HepG2 (cell line): ENCODE results near the gene CATSPERE. TPM values are rescaled to one million over a fixed set of nuclear protein-coding genes. Genes with fewer than 3 reads are reported as not detected.
A peak's percentile ranks its signal among the peaks of the same experiment; 100 is the strongest.

Experiments
- CENPX ChIP-seq: sonication (generic); formaldehyde crosslinking; IDR thresholded peaks from 2 replicates; pipeline ENCODE4 v1.9.0; 2021; ENCODE audit warnings: mild to moderate bottlenecking, missing genetic modification reagents, moderate library complexity
- EEA1 ChIP-seq: sonication (generic); formaldehyde crosslinking; IDR thresholded peaks from 2 replicates; pipeline ENCODE4 v1.5.1; 2020; ENCODE audit warnings: mild to moderate bottlenecking, missing genetic modification reagents, borderline replicate concordance
- EED ChIP-seq: sonication (generic); formaldehyde crosslinking; IDR thresholded peaks from 2 replicates; pipeline ENCODE4 v1.5.0; 2020; ENCODE audit warnings: mild to moderate bottlenecking, missing genetic modification reagents
- FLYWCH1 ChIP-seq: sonication (generic); formaldehyde crosslinking; IDR thresholded peaks from 2 replicates; pipeline ENCODE4 v1.8.1; 2023; ENCODE audit warnings: mild to moderate bottlenecking, missing genetic modification reagents
- GABPA ChIP-seq, 2 experiments: IDR thresholded peaks; 2 replicates each; pipeline ENCODE4 v1.6.1; 2011 to 2016; ENCODE audit warnings: low read depth in 2 of 2, low read length in 1 of 2, missing biosample characterization in 1 of 2, missing genetic modification characterization in 1 of 2
- HOXA7 ChIP-seq: sonication (generic); formaldehyde crosslinking; IDR thresholded peaks from 2 replicates; pipeline ENCODE4 v1.8.1; 2022; ENCODE audit warnings: mild to moderate bottlenecking, missing genetic modification reagents, moderate library complexity
- IRF2 ChIP-seq: IDR thresholded peaks from 2 replicates; pipeline ENCODE4 v1.6.1; 2018; ENCODE audit warnings: missing genetic modification reagents, missing compliant biosample characterization
- KDM3A ChIP-seq: IDR thresholded peaks from 2 replicates; pipeline ENCODE4 v1.6.1; 2018; ENCODE audit warnings: low read depth, missing compliant biosample characterization
- MLLT10 ChIP-seq: sonication (generic); formaldehyde crosslinking; IDR thresholded peaks from 2 replicates; pipeline ENCODE4 v1.4.0; 2020; ENCODE audit warnings: missing genetic modification reagents
- PAWR ChIP-seq: sonication (generic); formaldehyde crosslinking; IDR thresholded peaks from 2 replicates; pipeline ENCODE4 v1.4.0; 2020; ENCODE audit warnings: missing genetic modification reagents, mild to moderate bottlenecking, borderline replicate concordance
- POLR2A ChIP-seq, 2 experiments: IDR thresholded peaks; 2 replicates each; pipeline ENCODE4 v1.6.1; 2011; ENCODE audit warnings: low read depth in 2 of 2, low read length in 2 of 2, mild to moderate bottlenecking in 1 of 2, moderate library complexity in 1 of 2; ENCODE audit not compliant: insufficient read depth in 1 of 2
- RARG ChIP-seq: sonication (generic); formaldehyde crosslinking; IDR thresholded peaks from 2 replicates; pipeline ENCODE4 v1.4.0; 2020; ENCODE audit warnings: low read depth, mild to moderate bottlenecking, missing genetic modification reagents
- SP2 ChIP-seq: sonication (generic); formaldehyde crosslinking; IDR thresholded peaks from 2 replicates; pipeline ENCODE4 v1.5.1; 2020; ENCODE audit warnings: mild to moderate bottlenecking, missing genetic modification reagents
- TCF7L2 ChIP-seq: IDR thresholded peaks from 2 replicates; pipeline ENCODE4 v1.6.1; 2011; ENCODE audit warnings: mild to moderate bottlenecking, low read depth, low read length, moderate library complexity
- WIZ ChIP-seq: sonication (generic); formaldehyde crosslinking; IDR thresholded peaks from 2 replicates; pipeline ENCODE4 v1.5.1; 2020; ENCODE audit warnings: mild to moderate bottlenecking, missing genetic modification reagents
- ZEB1 ChIP-seq: IDR thresholded peaks from 2 replicates; pipeline ENCODE4 v1.6.1; 2012; ENCODE audit warnings: mild to moderate bottlenecking, low read depth, inconsistent platforms; ENCODE audit not compliant: insufficient replicate concordance
- ZFP37 ChIP-seq: sonication (generic); formaldehyde crosslinking; IDR thresholded peaks from 2 replicates; pipeline ENCODE4 v1.4.0; 2020; ENCODE audit warnings: missing genetic modification reagents, borderline replicate concordance
- ZMAT3 ChIP-seq: sonication (generic); formaldehyde crosslinking; conservative IDR thresholded peaks from 2 replicates; pipeline ENCODE4 v1.7.0; 2021; ENCODE audit warnings: missing genetic modification reagents
- ZMYM2 ChIP-seq: sonication (generic); formaldehyde crosslinking; IDR thresholded peaks from 2 replicates; pipeline ENCODE4 v1.8.0; 2022; ENCODE audit warnings: mild to moderate bottlenecking, missing genetic modification reagents
- ZNF274 ChIP-seq: sonication (generic); formaldehyde crosslinking; IDR thresholded peaks from 2 replicates; pipeline ENCODE4 v1.5.1; 2020; ENCODE audit warnings: mild to moderate bottlenecking, missing genetic modification reagents
- ZNF562 ChIP-seq: sonication (generic); formaldehyde crosslinking; IDR thresholded peaks from 2 replicates; pipeline ENCODE4 v1.8.0; 2022; ENCODE audit warnings: missing genetic modification reagents, borderline replicate concordance
- ZNF567 ChIP-seq: sonication (generic); formaldehyde crosslinking; IDR thresholded peaks from 2 replicates; pipeline ENCODE4 v1.8.1; 2023; ENCODE audit warnings: mild to moderate bottlenecking, missing genetic modification reagents, borderline replicate concordance
- ZNF720 ChIP-seq: sonication (generic); formaldehyde crosslinking; IDR thresholded peaks from 2 replicates; pipeline ENCODE4 v1.4.0; 2020; ENCODE audit warnings: missing genetic modification reagents
- ZNF83 ChIP-seq: sonication (generic); formaldehyde crosslinking; IDR thresholded peaks from 2 replicates; pipeline ENCODE4 v1.4.0; 2020; ENCODE audit warnings: missing genetic modification reagents, mild to moderate bottlenecking, borderline replicate concordance
- polyA plus RNA-seq, 8 experiments: library from polyadenylated mRNA; depleted of rRNA in 3 of 8; stranded (reverse) in 7 of 8; unstranded in 1 of 8; fragments of >200 nt; fragmentation: Illumina TruSeq in 4 of 8; extraction: Trizol in 4 of 8; gene quantifications; 2 replicates each; pipeline versions ENCODE4 v1.2.1 to v1.2.3, GENCODE V29; 2011 to 2016; ENCODE audit warnings: low read depth in 4 of 8, missing spikeins in 1 of 8, mixed read lengths in 1 of 8; ENCODE audit not compliant: insufficient read depth in 1 of 8
- total RNA-seq, 5 experiments: library from RNA; depleted of rRNA; stranded (reverse); fragments of >200 nt; fragmentation: Illumina TruSeq; extraction: Trizol; gene quantifications; 2 replicates each; pipeline ENCODE4 v1.2.3, GENCODE V29; 2016; ENCODE audit warnings: low read depth in 1 of 5
- TF ChIP-seq, protein P1 (sequence below): IDR thresholded peaks from 2 replicates; pipeline ENCODE4 v1.6.1; 2018; ENCODE audit warnings: missing genetic modification reagents
- TF ChIP-seq, protein P2 (sequence below): sonication (generic); formaldehyde crosslinking; IDR thresholded peaks from 2 replicates; pipeline ENCODE4 v1.8.1; 2023; ENCODE audit warnings: mild to moderate bottlenecking, inconsistent platforms, moderate library complexity, missing genetic modification reagents, borderline replicate concordance
- TF ChIP-seq, protein P3 (sequence below): sonication (generic); formaldehyde crosslinking; conservative IDR thresholded peaks from 2 replicates; pipeline ENCODE4 v1.4.0; 2020; ENCODE audit warnings: missing genetic modification reagents
- TF ChIP-seq, protein P4 (sequence below): sonication (generic); formaldehyde crosslinking; IDR thresholded peaks from 2 replicates; pipeline ENCODE4 v1.4.0; 2020; ENCODE audit warnings: missing genetic modification reagents, borderline replicate concordance

CATSPERE gene
- total and polyA plus RNA-seq, 2 of the 13 experiments (the other 11 are each of a cell fraction or from before 2014, with no cell fraction given), result 0.34 to 0.51 TPM

DNA sequence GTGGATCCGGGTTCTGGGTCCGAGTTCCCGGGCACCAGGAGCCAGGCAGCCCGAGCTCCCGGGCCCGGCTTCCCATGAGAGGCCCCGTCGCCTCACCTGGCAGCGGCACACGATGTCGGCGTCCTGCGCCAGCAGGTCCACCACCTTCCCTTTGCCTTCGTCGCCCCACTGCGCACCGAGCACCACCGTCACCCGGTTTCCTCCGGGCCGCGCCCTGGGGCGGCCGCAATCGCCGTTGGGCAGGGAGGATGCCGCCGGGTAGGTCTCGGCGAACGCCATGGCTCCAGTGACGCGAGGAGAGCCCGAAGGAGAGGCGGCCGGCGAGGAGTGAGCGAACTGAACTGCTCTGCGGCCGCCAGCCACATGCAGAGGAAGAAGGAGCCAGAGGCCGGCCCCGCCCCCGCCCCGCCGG is 9.5 kb upstream of the CATSPERE start, which contains the start of gene ADSS2 (continued):
- TF ChIP-seq FLYWCH1 (CRISPR knock-in tag) (no peak), ZNF83 (CRISPR knock-in tag) (no peak), GABPA (IDR thresholded peaks at IDR 0.05; ENCODE audit: low read depth, low read length) (no peak), GABPA (CRISPR knock-in tag; IDR thresholded peaks at IDR 0.05; ENCODE audit: low read depth) (no peak), ZMYM2 (CRISPR knock-in tag) (no peak), ZNF562 (CRISPR knock-in tag) (0 out of 2 replicates have a peak, but pooled peaks have one; percentile 52), HOXA7 (CRISPR knock-in tag) (no peak), ZNF274 (CRISPR knock-in tag) (peak; percentile 55; the same call in 1 of the 2 replicates), ZEB1 (no peak), KDM3A (CRISPR knock-in tag) (no peak), WIZ (no peak), EED (peak; percentile 85), ZNF567 (no peak), CENPX (no peak), EEA1 (CRISPR knock-in tag) (no peak), TCF7L2 (no peak), IRF2 (CRISPR knock-in tag) (no peak), POLR2A (IDR thresholded peaks at IDR 0.05; ENCODE audit: insufficient read depth in 1 of 2, low read depth in 2 of 2, low read length in 2 of 2) (peak; percentile 80 to 87), PAWR (CRISPR knock-in tag) (no peak), ZMAT3 (CRISPR knock-in tag) (0 out of 2 replicates have a peak, but pooled peaks have one; percentile 64), MLLT10 (CRISPR knock-in tag) (no peak), ZFP37 (CRISPR knock-in tag) (no peak), ZNF720 (CRISPR knock-in tag) (no peak), RARG (CRISPR knock-in tag) (no peak), SP2 (no peak)
- TF ChIP-seq, protein P1, sequence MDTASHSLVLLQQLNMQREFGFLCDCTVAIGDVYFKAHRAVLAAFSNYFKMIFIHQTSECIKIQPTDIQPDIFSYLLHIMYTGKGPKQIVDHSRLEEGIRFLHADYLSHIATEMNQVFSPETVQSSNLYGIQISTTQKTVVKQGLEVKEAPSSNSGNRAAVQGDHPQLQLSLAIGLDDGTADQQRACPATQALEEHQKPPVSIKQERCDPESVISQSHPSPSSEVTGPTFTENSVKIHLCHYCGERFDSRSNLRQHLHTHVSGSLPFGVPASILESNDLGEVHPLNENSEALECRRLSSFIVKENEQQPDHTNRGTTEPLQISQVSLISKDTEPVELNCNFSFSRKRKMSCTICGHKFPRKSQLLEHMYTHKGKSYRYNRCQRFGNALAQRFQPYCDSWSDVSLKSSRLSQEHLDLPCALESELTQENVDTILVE (CRISPR knock-in tag), result no peak
- TF ChIP-seq, protein P2, sequence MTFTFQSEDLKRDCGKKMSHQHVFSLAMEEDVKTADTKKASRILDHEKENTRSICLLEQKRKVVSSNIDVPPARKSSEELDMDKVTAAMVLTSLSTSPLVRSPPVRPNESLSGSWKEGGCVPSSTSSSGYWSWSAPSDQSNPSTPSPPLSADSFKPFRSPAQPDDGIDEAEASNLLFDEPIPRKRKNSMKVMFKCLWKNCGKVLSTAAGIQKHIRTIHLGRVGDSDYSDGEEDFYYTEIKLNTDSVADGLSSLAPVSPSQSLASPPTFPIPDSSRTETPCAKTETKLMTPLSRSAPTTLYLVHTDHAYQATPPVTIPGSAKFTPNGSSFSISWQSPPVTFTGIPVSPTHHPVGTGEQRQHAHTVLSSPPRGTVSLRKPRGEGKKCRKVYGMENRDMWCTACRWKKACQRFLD (CRISPR knock-in tag), result no peak
- TF ChIP-seq, protein P3, sequence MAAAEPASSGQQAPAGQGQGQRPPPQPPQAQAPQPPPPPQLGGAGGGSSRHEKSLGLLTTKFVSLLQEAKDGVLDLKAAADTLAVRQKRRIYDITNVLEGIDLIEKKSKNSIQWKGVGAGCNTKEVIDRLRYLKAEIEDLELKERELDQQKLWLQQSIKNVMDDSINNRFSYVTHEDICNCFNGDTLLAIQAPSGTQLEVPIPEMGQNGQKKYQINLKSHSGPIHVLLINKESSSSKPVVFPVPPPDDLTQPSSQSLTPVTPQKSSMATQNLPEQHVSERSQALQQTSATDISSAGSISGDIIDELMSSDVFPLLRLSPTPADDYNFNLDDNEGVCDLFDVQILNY, result no peak
- TF ChIP-seq, protein P4, sequence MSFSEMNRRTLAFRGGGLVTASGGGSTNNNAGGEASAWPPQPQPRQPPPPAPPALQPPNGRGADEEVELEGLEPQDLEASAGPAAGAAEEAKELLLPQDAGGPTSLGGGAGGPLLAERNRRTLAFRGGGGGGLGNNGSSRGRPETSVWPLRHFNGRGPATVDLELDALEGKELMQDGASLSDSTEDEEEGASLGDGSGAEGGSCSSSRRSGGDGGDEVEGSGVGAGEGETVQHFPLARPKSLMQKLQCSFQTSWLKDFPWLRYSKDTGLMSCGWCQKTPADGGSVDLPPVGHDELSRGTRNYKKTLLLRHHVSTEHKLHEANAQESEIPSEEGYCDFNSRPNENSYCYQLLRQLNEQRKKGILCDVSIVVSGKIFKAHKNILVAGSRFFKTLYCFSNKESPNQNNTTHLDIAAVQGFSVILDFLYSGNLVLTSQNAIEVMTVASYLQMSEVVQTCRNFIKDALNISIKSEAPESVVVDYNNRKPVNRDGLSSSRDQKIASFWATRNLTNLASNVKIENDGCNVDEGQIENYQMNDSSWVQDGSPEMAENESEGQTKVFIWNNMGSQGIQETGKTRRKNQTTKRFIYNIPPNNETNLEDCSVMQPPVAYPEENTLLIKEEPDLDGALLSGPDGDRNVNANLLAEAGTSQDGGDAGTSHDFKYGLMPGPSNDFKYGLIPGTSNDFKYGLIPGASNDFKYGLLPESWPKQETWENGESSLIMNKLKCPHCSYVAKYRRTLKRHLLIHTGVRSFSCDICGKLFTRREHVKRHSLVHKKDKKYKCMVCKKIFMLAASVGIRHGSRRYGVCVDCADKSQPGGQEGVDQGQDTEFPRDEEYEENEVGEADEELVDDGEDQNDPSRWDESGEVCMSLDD (CRISPR knock-in tag), result no peak; the same call in 1 of the 2 replicates
